Measurements from ENCODE around the gene CEP41. TPM values are rescaled to one million over a fixed set of nuclear protein-coding genes. Genes with fewer than 3 reads are reported as not detected.

Gene CEP41
- total RNA-seq, 1 donor, result 9.8 TPM

GRCh38 chr7:130349911-130350782, 90.7 kb downstream of the CEP41 start:
- no peak overlapping the region for H3K27ac ChIP-seq (ENCODE audit: low read depth, low read length)
- H3K4me2 ChIP-seq (ENCODE audit: insufficient read depth, low read length), result no peak overlapping the region
- H3K79me2 ChIP-seq (ENCODE audit: insufficient read depth, low read length), result no peaks in the 10 kb centered on the region
- H3K27me3 ChIP-seq (ENCODE audit: insufficient read depth, low read length), result no peaks in the 10 kb centered on the region
- no peaks in the 10 kb centered on the region for H4K20me1 ChIP-seq (ENCODE audit: insufficient read depth, low read length)
- peaks cover 11% of the 10 kb centered on the region for H3K4me1 ChIP-seq (ENCODE audit: insufficient read depth, low read length)
- peak; percentile 25 for DNase-seq (ENCODE audit: insufficient read length, low spot score, missing footprints)
- no peaks in the 10 kb centered on the region for H3K9me3 ChIP-seq (ENCODE audit: low read depth, low read length)
- H3K36me3 ChIP-seq (ENCODE audit: insufficient read depth, low read length), result no peaks in the 10 kb centered on the region
- TF ChIP-seq, protein P1, sequence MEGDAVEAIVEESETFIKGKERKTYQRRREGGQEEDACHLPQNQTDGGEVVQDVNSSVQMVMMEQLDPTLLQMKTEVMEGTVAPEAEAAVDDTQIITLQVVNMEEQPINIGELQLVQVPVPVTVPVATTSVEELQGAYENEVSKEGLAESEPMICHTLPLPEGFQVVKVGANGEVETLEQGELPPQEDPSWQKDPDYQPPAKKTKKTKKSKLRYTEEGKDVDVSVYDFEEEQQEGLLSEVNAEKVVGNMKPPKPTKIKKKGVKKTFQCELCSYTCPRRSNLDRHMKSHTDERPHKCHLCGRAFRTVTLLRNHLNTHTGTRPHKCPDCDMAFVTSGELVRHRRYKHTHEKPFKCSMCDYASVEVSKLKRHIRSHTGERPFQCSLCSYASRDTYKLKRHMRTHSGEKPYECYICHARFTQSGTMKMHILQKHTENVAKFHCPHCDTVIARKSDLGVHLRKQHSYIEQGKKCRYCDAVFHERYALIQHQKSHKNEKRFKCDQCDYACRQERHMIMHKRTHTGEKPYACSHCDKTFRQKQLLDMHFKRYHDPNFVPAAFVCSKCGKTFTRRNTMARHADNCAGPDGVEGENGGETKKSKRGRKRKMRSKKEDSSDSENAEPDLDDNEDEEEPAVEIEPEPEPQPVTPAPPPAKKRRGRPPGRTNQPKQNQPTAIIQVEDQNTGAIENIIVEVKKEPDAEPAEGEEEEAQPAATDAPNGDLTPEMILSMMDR (IDR thresholded peaks at IDR 0.05; ENCODE audit: extremely low read depth, low read depth, low read length), result no peak
- H2AFZ ChIP-seq (ENCODE audit: low read length), result peak overlapping the region; percentile 38
- no peak overlapping the region for H3K4me3 ChIP-seq (ENCODE audit: insufficient read depth, low read length)

GRCh38 chr7:130346941-130347340, 93.9 kb downstream of the CEP41 start:
- Histone ChIP-seq H3K4me2 (ENCODE audit: insufficient read depth, low read length) (no peak overlapping the region), H4K20me1 (ENCODE audit: insufficient read depth, low read length) (no peaks in the 10 kb centered on the region), H3K79me2 (ENCODE audit: insufficient read depth, low read length) (no peaks in the 10 kb centered on the region), H3K36me3 (ENCODE audit: insufficient read depth, low read length) (no peaks in the 10 kb centered on the region), H3K4me3 (ENCODE audit: insufficient read depth, low read length) (no peak overlapping the region), H3K27ac (ENCODE audit: low read depth, low read length) (no peak overlapping the region), H3K27me3 (ENCODE audit: insufficient read depth, low read length) (no peaks in the 10 kb centered on the region), H2AFZ (ENCODE audit: low read length) (no peak overlapping the region), H3K9me3 (ENCODE audit: low read depth, low read length) (no peaks in the 10 kb centered on the region), H3K4me1 (ENCODE audit: insufficient read depth, low read length) (no peaks in the 10 kb centered on the region)
- TF ChIP-seq, protein P1 (IDR thresholded peaks at IDR 0.05; ENCODE audit: extremely low read depth, low read depth, low read length), result no peak
- DNase-seq (ENCODE audit: insufficient read length, low spot score, missing footprints), result no peak

GRCh38 chr7:130346177-130346905, 94.5 kb downstream of the CEP41 start:
- Histone ChIP-seq H3K27ac (ENCODE audit: low read depth, low read length) (no peak overlapping the region), H2AFZ (ENCODE audit: low read length) (no peak overlapping the region), H3K9me3 (ENCODE audit: low read depth, low read length) (no peaks in the 10 kb centered on the region), H3K4me2 (ENCODE audit: insufficient read depth, low read length) (no peak overlapping the region), H3K27me3 (ENCODE audit: insufficient read depth, low read length) (no peaks in the 10 kb centered on the region), H3K79me2 (ENCODE audit: insufficient read depth, low read length) (no peaks in the 10 kb centered on the region), H4K20me1 (ENCODE audit: insufficient read depth, low read length) (no peaks in the 10 kb centered on the region), H3K36me3 (ENCODE audit: insufficient read depth, low read length) (no peaks in the 10 kb centered on the region), H3K4me1 (ENCODE audit: insufficient read depth, low read length) (no peaks in the 10 kb centered on the region), H3K4me3 (ENCODE audit: insufficient read depth, low read length) (no peak overlapping the region)
- TF ChIP-seq, protein P1 (IDR thresholded peaks at IDR 0.05; ENCODE audit: extremely low read depth, low read depth, low read length), result no peak
- DNase-seq (ENCODE audit: insufficient read length, low spot score, missing footprints), result no peak

DNA sequence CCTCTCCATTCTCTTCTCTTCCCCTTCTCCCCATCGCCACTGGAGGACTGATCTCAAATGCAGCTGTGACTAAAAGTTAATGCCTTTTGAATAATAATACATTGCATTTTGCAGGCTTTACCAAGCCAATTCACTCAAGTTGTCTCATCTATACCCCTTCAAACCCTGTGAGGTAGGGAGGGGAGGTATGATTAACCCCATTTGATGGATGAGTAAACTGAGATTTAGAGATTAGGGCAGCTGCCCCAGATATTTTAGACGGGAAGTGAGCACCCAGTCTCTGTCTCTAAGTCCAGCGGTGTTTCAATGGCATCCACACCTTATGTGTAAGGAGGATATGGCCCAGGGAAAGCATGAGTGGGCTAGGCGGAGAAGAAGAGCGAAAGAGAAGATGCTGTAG, 95.1 kb downstream of the CEP41 start:
- Histone ChIP-seq H3K9me3 (ENCODE audit: low read depth, low read length) (no peaks in the 10 kb centered on the region), H3K27me3 (ENCODE audit: insufficient read depth, low read length) (no peaks in the 10 kb centered on the region), H2AFZ (ENCODE audit: low read length) (no peak overlapping the region), H3K4me1 (ENCODE audit: insufficient read depth, low read length) (no peaks in the 10 kb centered on the region), H3K4me2 (ENCODE audit: insufficient read depth, low read length) (no peak overlapping the region), H3K4me3 (ENCODE audit: insufficient read depth, low read length) (no peak overlapping the region), H3K79me2 (ENCODE audit: insufficient read depth, low read length) (no peaks in the 10 kb centered on the region), H3K27ac (ENCODE audit: low read depth, low read length) (no peak overlapping the region), H3K36me3 (ENCODE audit: insufficient read depth, low read length) (no peaks in the 10 kb centered on the region), H4K20me1 (ENCODE audit: insufficient read depth, low read length) (no peaks in the 10 kb centered on the region)
- TF ChIP-seq, protein P1 (IDR thresholded peaks at IDR 0.05; ENCODE audit: extremely low read depth, low read depth, low read length), result no peak
- DNase-seq (ENCODE audit: insufficient read length, low spot score, missing footprints), result no peak
